ENCODE results near the gene SYCE3.

- TF ChIP-seq CTCF (IDR thresholded peaks at IDR 0.05; ENCODE audit: low read length) (no peak), EZH2 (optimal IDR thresholded peaks at IDR 0.05; ENCODE audit: low read depth, low read length) (no peak)
These were observed 44.1 kb downstream of the SYCE3 start for GRCh38 chr22:50518606-50519005.

Measured in MM.1S (cell line).